ENCODE data around the gene CATSPER4. TPM values are rescaled to one million over a fixed set of nuclear protein-coding genes. Genes with fewer than 3 reads are reported as not detected.
A peak's percentile ranks its signal among the peaks of the same experiment; 100 is the strongest.

CATSPER4 gene
- total RNA-seq, 1 experiment from 2014 or later = 0.35 TPM

DNA sequence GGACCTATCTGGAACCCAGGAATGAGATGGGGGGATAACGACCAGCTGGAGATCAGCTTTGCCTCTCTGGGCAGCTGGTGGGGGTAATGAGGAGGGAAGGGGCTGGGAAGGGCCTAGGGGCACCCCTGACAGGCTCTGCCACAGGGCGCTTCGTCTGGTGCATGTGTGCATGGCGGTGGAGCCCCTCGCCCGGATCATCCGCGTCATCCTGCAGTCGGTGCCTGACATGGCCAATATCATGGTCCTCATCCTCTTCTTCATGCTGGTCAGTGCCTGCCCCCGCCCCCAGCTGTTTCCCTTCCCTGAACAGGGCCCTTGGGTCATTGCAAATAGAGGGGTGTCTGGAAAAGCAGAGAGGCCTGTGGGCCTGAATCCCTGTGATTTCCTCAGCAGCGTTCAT lies 7.4 kb downstream of the CATSPER4 start (continued):
- TF ChIP-seq CREB1 (CRISPR knock-in tag; IDR thresholded peaks at IDR 0.05) (no peak), SMAD3 (CRISPR knock-in tag; IDR thresholded peaks at IDR 0.05; ENCODE audit: borderline replicate concordance) (no peak), MXD4 (CRISPR knock-in tag; IDR thresholded peaks at IDR 0.05; ENCODE audit: borderline replicate concordance) (no peak), GRHL2 (CRISPR knock-in tag; IDR thresholded peaks at IDR 0.05; ENCODE audit: insufficient replicate concordance, severe bottlenecking) (no peak), NFATC4 (CRISPR knock-in tag; IDR thresholded peaks at IDR 0.05) (no peak), ELF4 (CRISPR knock-in tag; IDR thresholded peaks at IDR 0.05; ENCODE audit: low read depth) (no peak)
- TF ChIP-seq, protein P1, sequence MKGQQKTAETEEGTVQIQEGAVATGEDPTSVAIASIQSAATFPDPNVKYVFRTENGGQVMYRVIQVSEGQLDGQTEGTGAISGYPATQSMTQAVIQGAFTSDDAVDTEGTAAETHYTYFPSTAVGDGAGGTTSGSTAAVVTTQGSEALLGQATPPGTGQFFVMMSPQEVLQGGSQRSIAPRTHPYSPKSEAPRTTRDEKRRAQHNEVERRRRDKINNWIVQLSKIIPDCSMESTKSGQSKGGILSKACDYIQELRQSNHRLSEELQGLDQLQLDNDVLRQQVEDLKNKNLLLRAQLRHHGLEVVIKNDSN (CRISPR knock-in tag; IDR thresholded peaks at IDR 0.05) = no peak

DNA sequence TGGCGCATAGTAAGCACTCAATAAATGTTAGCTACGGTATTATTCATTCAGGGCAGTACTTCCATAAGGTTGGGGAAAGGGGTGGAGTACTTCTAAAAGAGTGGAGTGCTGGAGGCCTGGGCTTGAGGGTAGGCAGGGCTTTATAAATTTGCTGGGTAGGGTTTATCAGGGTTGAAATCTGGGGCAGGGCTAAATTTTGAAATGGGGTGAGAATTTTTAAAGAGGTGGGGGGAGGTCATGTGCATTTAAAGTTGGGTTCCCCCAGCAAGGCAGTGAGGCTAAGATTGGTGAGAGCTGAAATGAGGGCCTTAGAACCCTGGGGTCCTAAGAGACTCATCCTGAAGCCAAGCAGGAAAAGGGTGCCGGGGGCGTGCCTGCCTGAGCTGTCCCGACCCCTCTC lies 10.0 kb downstream of the CATSPER4 start:
- H3K9me3 Mint-ChIP-seq = no peaks in the 10 kb centered on the region
- DNase-seq (ENCODE audit: low spot score) = no peak
- H3K4me3 Mint-ChIP-seq = peak overlapping the region; percentile 60
- no peak overlapping the region for H3K27ac Mint-ChIP-seq
- POLR2A ChIA-PET = interaction anchor here (1.0 kb wide), 1 partner anchor 10 kb away, joined by 4 read pairs; the partner anchor contains the start of gene CATSPER4
- ATAC-seq = no peak
- TF ChIP-seq, protein P2, sequence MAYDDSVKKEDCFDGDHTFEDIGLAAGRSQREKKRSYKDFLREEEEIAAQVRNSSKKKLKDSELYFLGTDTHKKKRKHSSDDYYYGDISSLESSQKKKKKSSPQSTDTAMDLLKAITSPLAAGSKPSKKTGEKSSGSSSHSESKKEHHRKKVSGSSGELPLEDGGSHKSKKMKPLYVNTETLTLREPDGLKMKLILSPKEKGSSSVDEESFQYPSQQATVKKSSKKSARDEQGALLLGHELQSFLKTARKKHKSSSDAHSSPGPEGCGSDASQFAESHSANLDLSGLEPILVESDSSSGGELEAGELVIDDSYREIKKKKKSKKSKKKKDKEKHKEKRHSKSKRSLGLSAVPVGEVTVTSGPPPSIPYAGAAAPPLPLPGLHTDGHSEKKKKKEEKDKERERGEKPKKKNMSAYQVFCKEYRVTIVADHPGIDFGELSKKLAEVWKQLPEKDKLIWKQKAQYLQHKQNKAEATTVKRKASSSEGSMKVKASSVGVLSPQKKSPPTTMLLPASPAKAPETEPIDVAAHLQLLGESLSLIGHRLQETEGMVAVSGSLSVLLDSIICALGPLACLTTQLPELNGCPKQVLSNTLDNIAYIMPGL (CRISPR knock-in tag; IDR thresholded peaks at IDR 0.05) = no peak
- TF ChIP-seq NR1H2 (CRISPR knock-in tag; IDR thresholded peaks at IDR 0.05) = no peak
- no peak for TF ChIP-seq ELF4 (CRISPR knock-in tag; IDR thresholded peaks at IDR 0.05; ENCODE audit: low read depth)
- TF ChIP-seq GABPB1 (CRISPR knock-in tag; IDR thresholded peaks at IDR 0.05) = no peak
- TF ChIP-seq JUN (CRISPR knock-in tag; IDR thresholded peaks at IDR 0.05) = no peak
- TF ChIP-seq GRHL2 (CRISPR knock-in tag; IDR thresholded peaks at IDR 0.05; ENCODE audit: insufficient replicate concordance, severe bottlenecking) = no peak
- no peak for TF ChIP-seq HMGA2 (CRISPR knock-in tag; IDR thresholded peaks at IDR 0.05)
- no peak for TF ChIP-seq ZNF396 (CRISPR knock-in tag; IDR thresholded peaks at IDR 0.05; ENCODE audit: borderline replicate concordance)
- TF ChIP-seq NFE2L1 (CRISPR knock-in tag; IDR thresholded peaks at IDR 0.05) = no peak
- no peak for TF ChIP-seq FOXK1 (CRISPR knock-in tag; IDR thresholded peaks at IDR 0.05)
- no peak for TF ChIP-seq OVOL2 (CRISPR knock-in tag; IDR thresholded peaks at IDR 0.05; ENCODE audit: borderline replicate concordance)
- TF ChIP-seq ZBTB21 (CRISPR knock-in tag; IDR thresholded peaks at IDR 0.05; ENCODE audit: borderline replicate concordance) = no peak
- peaks cover 23% of the 10 kb centered on the region for H3K4me1 Mint-ChIP-seq
- H3K36me3 Mint-ChIP-seq = no peaks in the 10 kb centered on the region
- H3K27me3 Mint-ChIP-seq (ENCODE audit: low read depth) = no peaks in the 10 kb centered on the region; the same call in none of the 2 replicates
- CTCF ChIA-PET = interaction anchor here (1.1 to 2.4 kb wide), 4 partner anchors 10 to 33 kb away, joined by 3 to 16 read pairs (median 7); partner anchors contain the start of genes CATSPER4, CEP85, CNKSR1 and ZNF593

DNA sequence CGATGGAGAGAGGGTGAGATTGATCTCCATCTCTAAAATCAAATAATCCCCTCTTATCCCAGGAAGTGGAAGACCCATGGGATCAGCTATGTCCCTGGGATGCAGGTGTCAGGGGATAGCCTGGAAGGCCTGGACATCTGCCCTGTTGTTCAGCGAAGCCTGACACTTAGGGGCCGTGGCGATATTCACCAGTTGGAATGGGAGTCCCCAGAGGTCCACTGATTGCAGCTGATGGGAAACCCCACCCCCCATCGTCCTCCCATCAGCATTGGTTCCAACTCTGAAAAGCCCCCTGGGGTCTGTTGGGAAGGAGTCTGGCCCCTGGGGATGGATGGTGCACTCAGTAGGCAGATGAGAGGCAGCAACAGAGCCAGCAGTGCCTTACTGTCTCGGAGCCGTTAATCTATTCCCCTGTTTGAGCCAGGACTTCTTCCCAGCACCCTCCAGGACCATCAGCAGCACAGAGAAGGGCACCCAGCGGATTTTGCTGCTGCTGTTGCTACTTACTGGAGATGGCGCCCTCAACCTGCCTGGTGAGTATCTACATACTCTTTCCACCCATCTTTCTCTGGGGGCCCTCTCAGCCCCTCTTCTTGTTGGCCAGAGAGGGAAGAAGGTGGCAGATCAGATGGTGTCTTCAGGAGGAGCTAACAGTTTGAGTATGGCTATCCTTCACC lies 13.4 kb downstream of the CATSPER4 start:
- CTCF ChIA-PET = interaction anchor here (0.6 to 2.7 kb wide), 8 partner anchors 10 to 59 kb away, joined by 3 to 26 read pairs (median 6); partner anchors contain the start of genes CATSPER4, CEP85, CNKSR1 and ZNF593
- H3K9me3 Mint-ChIP-seq = no peaks in the 10 kb centered on the region
- POLR2A ChIA-PET = interaction anchor here (0.6 to 1.1 kb wide), 3 partner anchors 8 to 30 kb away, joined by 3 to 7 read pairs (median 4); partner anchors contain the start of gene CEP85

More for the DNA sequence above, 13.4 kb downstream of the CATSPER4 start:
- Mint-ChIP-seq H3K4me1 (peaks cover 18% of the 10 kb centered on the region), H3K27ac (no peak overlapping the region), H3K27me3 (ENCODE audit: low read depth) (no peaks in the 10 kb centered on the region; the same call in none of the 2 replicates), H3K36me3 (no peaks in the 10 kb centered on the region), H3K4me3 (no peak overlapping the region)
- DNase-seq (ENCODE audit: low spot score) (no peak), ATAC-seq (peak; percentile 21)
- no peak for TF ChIP-seq FOXJ3 (CRISPR knock-in tag; IDR thresholded peaks at IDR 0.05; ENCODE audit: borderline replicate concordance)
